NCI-H187 (cell line): Measurements from ENCODE around the gene YIPF3.
"Not testable (repeated sequence)": the region's sequence is repeated elsewhere in the genome, so short reads cannot be mapped to it uniquely, and the experiment has no call there.

Experiments
- DNase-seq, 2 experiments: peaks; one replicate each; lab custom pipeline; 2025; lab: John Stamatoyannopoulos, UW

YIPF3 gene

GRCh38 chr6:43493230-43493629, 23.5 kb downstream of the YIPF3 start:
- no peak for DNase-seq

GRCh38 chr6:43492673-43493072, 24.1 kb downstream of the YIPF3 start:
- DNase-seq = no peak

- no peak for DNase-seq
Observed at GRCh38 chr6:43491750-43492661, 24.7 kb downstream of the YIPF3 start.

GRCh38 chr6:43490523-43490939, 26.2 kb downstream of the YIPF3 start:
- no peak for DNase-seq

GRCh38 chr6:43489277-43490072, 27.3 kb downstream of the YIPF3 start:
- DNase-seq = no peak

GRCh38 chr6:43488667-43489276, 28.0 kb downstream of the YIPF3 start:
- DNase-seq = no peak

- DNase-seq = no peak
Observed at GRCh38 chr6:43481591-43482236, 35.0 kb downstream of the YIPF3 start.

GRCh38 chr6:43481075-43481474, 35.7 kb downstream of the YIPF3 start:
- DNase-seq = no peak

- no peak for DNase-seq
Observed at GRCh38 chr6:43478008-43478372, 38.7 kb downstream of the YIPF3 start.

GRCh38 chr6:43477235-43478007, 39.3 kb downstream of the YIPF3 start, which contains the start of gene TJAP1:
TJAP1 (plus strand) TSS chr6:43477570; CDS start chr6:43499002, 21,432 bp downstream.
- peak; percentile 75 to 76 for DNase-seq

- DNase-seq = no peak
Observed at GRCh38 chr6:43476746-43477145, 40.0 kb downstream of the YIPF3 start.

GRCh38 chr6:43475516-43475915, 41.2 kb downstream of the YIPF3 start:
- DNase-seq = no peak

- no peak for DNase-seq
Observed at GRCh38 chr6:43472515-43472914, 44.2 kb downstream of the YIPF3 start.

- no peak for DNase-seq
Observed at GRCh38 chr6:43471399-43471798, 45.3 kb downstream of the YIPF3 start.

- no peak for DNase-seq
Observed at GRCh38 chr6:43469947-43470346, 46.8 kb downstream of the YIPF3 start.

- DNase-seq = no peak
Observed at GRCh38 chr6:43468748-43469681, 47.7 kb downstream of the YIPF3 start.

- DNase-seq = no peak
Observed at GRCh38 chr6:43468240-43468639, 48.5 kb downstream of the YIPF3 start.

- no peak for DNase-seq
Observed at GRCh38 chr6:43467752-43468151, 49.0 kb downstream of the YIPF3 start.

- DNase-seq = not testable (repeated sequence)
Observed at GRCh38 chr6:43467265-43467664, 49.5 kb downstream of the YIPF3 start.

- DNase-seq = no peak
Observed at GRCh38 chr6:43465948-43466347, 50.8 kb downstream of the YIPF3 start.
